Measurements from ENCODE around the gene LNPEP.

Gene LNPEP

GRCh38 chr5:96945144-96945897, 9.4 kb downstream of the LNPEP start:
- no peaks in the 10 kb centered on the region for H3K27me3 ChIP-seq
- DNase-seq: no peak
- peaks cover 0 to 31% (median 3%) of the 10 kb centered on the region in 4 donors for H3K4me1 ChIP-seq
- TF ChIP-seq CTCF (IDR thresholded peaks at IDR 0.05): no peak
- H3K9me3 ChIP-seq: no peaks in the 10 kb centered on the region
- intact Hi-C loops (cut with DNase I; ENCODE audit: low total_unique reads): no loop called here
- no peaks in the 10 kb centered on the region for H3K36me3 ChIP-seq
- H3K4me3 ChIP-seq: no peak overlapping the region
- no peak overlapping the region for H3K27ac ChIP-seq

- no peaks in the 10 kb centered on the region for H3K27me3 ChIP-seq
- DNase-seq: no peak
- H3K9me3 ChIP-seq: no peaks in the 10 kb centered on the region
- no peak overlapping the region for H3K4me3 ChIP-seq
- no peak for TF ChIP-seq CTCF (IDR thresholded peaks at IDR 0.05)
- H3K27ac ChIP-seq: no peak overlapping the region
- H3K36me3 ChIP-seq: no peaks in the 10 kb centered on the region
- intact Hi-C loops (cut with DNase I; ENCODE audit: low total_unique reads): no loop called here
- peaks cover 0 to 24% (median 3%) of the 10 kb centered on the region in 4 donors for H3K4me1 ChIP-seq
These were observed 10.5 kb downstream of the LNPEP start for GRCh38 chr5:96946381-96946780.

GRCh38 chr5:96952118-96952750, 16.4 kb downstream of the LNPEP start:
- DNase-seq: no peak
- Histone ChIP-seq H3K36me3 (no peaks in the 10 kb centered on the region), H3K27ac (peak overlapping the region; percentile 67 to 81), H3K9me3 (no peaks in the 10 kb centered on the region), H3K27me3 (no peaks in the 10 kb centered on the region), H3K4me1 (peaks cover 0 to 43% (median 11%) of the 10 kb centered on the region in 4 donors), H3K4me3 (no peak overlapping the region)
- intact Hi-C loops (cut with DNase I; ENCODE audit: low total_unique reads): no loop called here
- peak in 1 of 2 experiments; percentile 8 for TF ChIP-seq CTCF (IDR thresholded peaks at IDR 0.05)

GRCh38 chr5:96952974-96953730, 17.3 kb downstream of the LNPEP start:
- no peak overlapping the region for H3K4me3 ChIP-seq
- no peak for TF ChIP-seq CTCF (IDR thresholded peaks at IDR 0.05)

GRCh38 chr5:96957254-96958049, 21.6 kb downstream of the LNPEP start:
- DNase-seq: no peak
- intact Hi-C loops (cut with DNase I; ENCODE audit: low total_unique reads): no loop called here
- peaks cover 0 to 62% (median 15%) of the 10 kb centered on the region in 4 donors for H3K4me1 ChIP-seq
- H3K27me3 ChIP-seq: no peaks in the 10 kb centered on the region
- TF ChIP-seq CTCF (IDR thresholded peaks at IDR 0.05): no peak
- H3K27ac ChIP-seq: no peak overlapping the region
- no peaks in the 10 kb centered on the region for H3K9me3 ChIP-seq
- no peaks in the 10 kb centered on the region for H3K36me3 ChIP-seq
- H3K4me3 ChIP-seq: no peak overlapping the region

More at GRCh38 chr5:96952974-96953730, 17.3 kb downstream of the LNPEP start:
- intact Hi-C loops (cut with DNase I; ENCODE audit: low total_unique reads): no loop called here
- no peaks in the 10 kb centered on the region for H3K9me3 ChIP-seq
- H3K4me1 ChIP-seq: peaks cover 0 to 51% (median 13%) of the 10 kb centered on the region in 4 donors
- H3K27ac ChIP-seq: peak overlapping the region; percentile 67 to 81
- no peak for DNase-seq
- no peaks in the 10 kb centered on the region for H3K36me3 ChIP-seq
- H3K27me3 ChIP-seq: no peaks in the 10 kb centered on the region
